ENCODE data around the gene ACSF2.
A peak's percentile ranks its signal among the peaks of the same experiment; 100 is the strongest.

Gene ACSF2

DNA sequence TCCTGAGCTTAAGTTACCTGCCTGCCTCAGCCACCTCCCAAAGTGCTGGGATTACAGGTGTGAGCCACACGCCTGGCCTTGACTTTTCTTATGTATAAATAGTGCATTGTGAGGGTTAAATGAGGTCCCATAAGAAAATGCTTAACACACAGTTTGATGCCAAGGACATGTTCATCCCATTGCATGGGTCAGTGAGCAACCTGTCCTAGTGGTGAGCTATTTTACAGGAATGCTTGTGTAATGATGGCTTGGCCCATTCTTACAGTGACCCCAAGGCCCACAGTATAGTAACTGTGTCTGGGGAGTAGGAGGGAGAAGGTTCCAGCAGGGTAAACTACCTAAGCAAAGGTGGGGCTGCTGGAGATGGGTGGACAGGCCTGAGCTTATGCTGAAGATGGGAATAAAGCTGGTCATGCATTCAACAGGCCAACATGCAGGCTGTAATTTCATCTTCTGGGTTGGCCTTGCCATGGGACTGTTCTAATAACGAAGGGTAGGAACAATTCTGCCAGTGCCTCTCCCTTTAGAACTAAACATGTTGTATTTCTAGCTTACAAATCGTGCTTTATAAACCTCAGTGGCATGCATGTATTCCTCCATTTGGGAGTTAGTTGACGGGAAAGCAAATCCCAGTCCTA is 6.2 kb downstream of the ACSF2 start:
- TF ChIP-seq CTCF (conservative IDR thresholded peaks at IDR 0.05; ENCODE audit: low read depth, low read length) = no peak
- no peak overlapping the region for H3K4me3 ChIP-seq (ENCODE audit: low read depth, low read length)
- DNase-seq (ENCODE audit: low read depth) = peak; percentile 4

DNA sequence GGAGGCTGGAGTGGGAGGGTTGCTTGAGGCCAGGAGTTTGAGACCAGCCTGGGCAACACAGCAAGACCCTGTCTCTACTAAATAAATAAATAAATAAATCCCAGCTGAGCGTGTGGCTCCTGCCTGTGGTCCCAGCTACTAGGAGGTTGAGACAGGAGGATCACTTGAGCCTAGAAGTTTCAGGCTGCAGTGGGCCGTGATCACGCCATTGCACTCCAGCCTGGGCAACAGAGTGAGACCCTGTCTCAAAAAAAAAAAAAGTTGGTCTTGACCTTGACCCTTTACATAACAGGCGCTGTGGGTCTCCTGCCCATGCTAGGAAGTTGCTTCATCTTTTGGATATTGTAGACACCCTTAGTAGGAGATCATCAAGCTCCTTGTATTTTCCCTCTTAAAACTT is 11.4 kb downstream of the ACSF2 start:
- no peak overlapping the region for H3K4me3 ChIP-seq (ENCODE audit: low read depth, low read length)
- DNase-seq (ENCODE audit: low read depth) = no peak
- TF ChIP-seq CTCF (conservative IDR thresholded peaks at IDR 0.05; ENCODE audit: low read depth, low read length) = no peak

DNA sequence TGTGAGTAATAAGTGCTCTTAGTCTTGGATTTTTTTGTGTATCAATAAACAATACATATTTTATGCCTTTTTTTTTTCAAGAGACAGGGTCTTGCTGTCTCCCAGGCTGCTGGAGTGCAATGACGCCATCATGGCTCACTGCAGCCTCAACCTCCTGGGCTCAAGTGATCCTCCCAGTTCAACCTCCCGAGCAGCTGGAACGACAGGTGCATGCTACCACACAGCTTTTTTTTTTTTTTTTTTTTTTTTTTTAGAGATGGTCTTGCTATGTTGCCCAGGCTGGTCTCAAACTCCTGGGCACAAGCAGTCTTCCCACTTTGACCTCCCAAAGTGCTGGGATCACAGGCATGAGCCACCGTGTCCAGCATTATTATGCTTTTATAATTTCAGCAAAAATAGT is 13.0 kb downstream of the ACSF2 start:
- TF ChIP-seq CTCF (conservative IDR thresholded peaks at IDR 0.05; ENCODE audit: low read depth, low read length) = no peak
- no peak for DNase-seq (ENCODE audit: low read depth)

GRCh38 chr17:50440172-50440837 is 14.3 kb downstream of the ACSF2 start:
- no peak overlapping the region for H3K4me3 ChIP-seq (ENCODE audit: low read depth, low read length)
- no peak for TF ChIP-seq CTCF (conservative IDR thresholded peaks at IDR 0.05; ENCODE audit: low read depth, low read length)
- DNase-seq (ENCODE audit: low read depth) = no peak

More for the DNA sequence above, 13.0 kb downstream of the ACSF2 start:
- H3K4me3 ChIP-seq (ENCODE audit: low read depth, low read length) = no peak overlapping the region

DNA sequence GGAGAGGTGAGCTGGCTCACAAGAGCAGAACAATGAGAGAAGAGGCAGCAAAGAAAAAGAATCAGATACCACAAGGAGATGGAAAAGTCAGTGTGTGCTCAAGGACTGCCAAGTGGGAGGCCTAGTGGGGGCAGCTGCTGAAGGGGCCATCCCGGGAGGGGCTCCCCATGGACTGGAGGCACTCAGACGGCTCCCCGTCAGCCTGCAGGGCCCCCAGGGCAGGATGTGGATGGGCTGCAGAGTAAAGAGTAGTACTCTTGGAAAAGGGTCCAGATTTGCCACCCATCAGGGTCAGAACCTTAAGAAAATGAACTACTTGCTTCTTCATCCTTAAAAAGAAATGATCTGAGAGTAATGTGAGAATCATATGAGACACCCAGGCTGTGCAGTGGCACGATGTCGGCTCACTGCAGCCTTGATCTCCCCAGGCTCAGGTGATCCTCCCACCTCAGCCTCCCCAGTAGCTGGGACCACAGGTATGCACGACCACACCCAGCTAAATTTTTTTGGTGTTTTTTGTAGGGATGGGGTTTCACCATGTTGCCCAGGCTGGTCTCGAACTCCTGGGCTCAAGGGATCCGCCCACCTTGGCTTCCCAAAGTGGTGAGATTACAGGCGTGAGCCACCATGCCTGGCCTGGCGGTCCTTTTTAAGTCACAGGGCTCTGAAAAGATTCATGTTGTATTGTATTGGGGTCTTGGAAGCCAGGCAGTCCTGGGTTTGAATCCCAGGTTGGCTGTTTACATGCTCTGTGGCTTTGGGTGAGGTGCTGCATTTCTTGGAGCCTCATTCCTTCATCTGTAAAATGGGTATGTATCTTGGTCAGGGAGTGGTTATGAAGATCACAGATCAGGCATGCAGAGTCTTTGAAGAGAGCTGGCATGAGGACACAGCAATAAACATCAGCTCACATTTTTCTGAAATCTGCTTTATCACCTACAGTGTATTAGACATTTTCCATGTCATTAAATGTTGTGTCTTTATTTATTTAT is 15.1 kb downstream of the ACSF2 start:
- TF ChIP-seq CTCF (conservative IDR thresholded peaks at IDR 0.05; ENCODE audit: low read depth, low read length) = no peak
- no peak for DNase-seq (ENCODE audit: low read depth)
- H3K4me3 ChIP-seq (ENCODE audit: low read depth, low read length) = no peak overlapping the region

DNA sequence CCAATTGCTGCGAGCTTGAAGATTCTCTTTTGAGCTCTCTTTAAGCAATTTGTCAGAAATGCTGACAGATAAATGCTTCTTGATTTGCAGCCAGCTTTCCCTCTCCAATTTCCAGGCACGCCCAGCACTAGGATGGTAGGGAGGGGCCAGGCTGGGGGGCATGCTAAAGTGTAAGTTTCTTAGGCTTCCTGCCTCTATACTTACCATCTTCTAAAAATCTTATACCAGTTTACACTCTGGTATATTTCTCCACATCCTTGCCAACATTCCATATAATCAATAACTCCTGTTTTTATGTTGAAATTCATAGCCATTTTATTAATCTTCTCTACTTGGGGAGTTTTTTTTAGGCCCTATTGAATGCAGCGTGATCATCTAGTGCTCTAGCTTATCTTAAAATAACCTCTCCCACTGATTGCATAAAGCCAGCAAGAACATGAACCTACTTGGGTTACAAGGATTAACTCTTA is 17.5 kb downstream of the ACSF2 start:
- no peak overlapping the region for H3K4me3 ChIP-seq (ENCODE audit: low read depth, low read length)
- TF ChIP-seq CTCF (conservative IDR thresholded peaks at IDR 0.05; ENCODE audit: low read depth, low read length) = no peak
- peak; percentile 43 for DNase-seq (ENCODE audit: low read depth)
